HG02973 (cell line): Measurements from ENCODE around the gene KCTD20.

ENCODE experiments used
- ATAC-seq: cut with Tn5 transposase; IDR thresholded peaks from one replicate; pipeline ENCODE4 v1.9.1; 2021; ENCODE audit warnings: moderate library complexity; ENCODE audit not compliant: unreplicated experiment

The KCTD20 gene

DNA sequence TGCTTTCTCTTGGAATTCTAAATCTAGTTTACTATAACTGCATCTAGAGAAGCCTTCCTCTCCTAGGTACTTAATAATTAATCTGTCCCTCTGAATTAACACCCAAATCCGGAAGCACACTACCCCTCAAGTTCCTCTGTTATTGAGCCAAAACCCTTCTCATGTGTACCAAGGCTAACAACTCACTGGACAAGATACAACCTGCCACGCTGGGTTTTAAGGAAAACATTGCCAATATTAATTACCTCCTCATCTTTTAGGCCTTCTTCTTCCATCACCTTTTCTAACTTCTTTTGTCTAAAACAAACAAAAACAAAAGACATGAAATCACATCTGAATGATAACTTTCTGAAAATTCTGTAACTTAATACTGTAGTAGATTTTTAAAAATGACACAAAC lies 82.5 kb downstream of the KCTD20 start:
- no peak for ATAC-seq

DNA sequence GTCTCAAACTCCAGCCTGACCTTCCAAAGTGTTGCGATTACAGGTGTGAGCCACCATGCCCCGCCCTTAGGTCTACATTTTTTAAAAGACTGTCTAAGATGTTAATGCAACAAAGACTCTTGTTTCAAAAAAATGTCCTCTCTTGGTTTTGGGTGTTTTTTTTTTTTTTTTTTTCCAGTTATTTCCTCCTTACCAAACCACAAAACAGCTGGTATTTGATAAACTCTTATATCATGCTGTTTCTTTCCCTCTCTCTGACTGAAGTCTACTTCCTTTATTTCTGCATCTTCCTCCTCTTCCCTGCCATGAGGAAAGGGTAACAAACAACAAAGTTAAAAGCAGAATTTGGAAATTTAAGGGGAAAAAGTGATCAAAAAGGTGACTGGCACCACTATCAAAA lies 83.3 kb downstream of the KCTD20 start:
- no peak for ATAC-seq

DNA sequence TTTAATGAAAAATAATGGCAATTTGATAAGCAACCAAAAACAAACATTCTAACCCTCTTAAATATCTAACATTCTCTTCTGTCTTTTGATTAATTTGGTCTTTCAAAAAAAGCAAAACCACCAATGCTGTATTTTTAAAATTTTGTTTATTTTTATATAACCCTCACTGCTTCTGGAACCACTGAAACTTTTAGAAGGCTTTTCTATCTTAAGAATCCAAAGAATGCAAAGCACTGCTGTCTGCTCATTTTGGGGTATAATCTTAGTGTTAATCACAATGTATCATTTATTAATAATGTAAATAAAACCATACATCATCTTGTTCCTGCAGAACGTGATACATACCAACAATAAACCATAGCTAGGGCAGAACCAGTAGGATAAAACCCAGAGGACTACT lies 90.5 kb downstream of the KCTD20 start:
- ATAC-seq, result no peak

DNA sequence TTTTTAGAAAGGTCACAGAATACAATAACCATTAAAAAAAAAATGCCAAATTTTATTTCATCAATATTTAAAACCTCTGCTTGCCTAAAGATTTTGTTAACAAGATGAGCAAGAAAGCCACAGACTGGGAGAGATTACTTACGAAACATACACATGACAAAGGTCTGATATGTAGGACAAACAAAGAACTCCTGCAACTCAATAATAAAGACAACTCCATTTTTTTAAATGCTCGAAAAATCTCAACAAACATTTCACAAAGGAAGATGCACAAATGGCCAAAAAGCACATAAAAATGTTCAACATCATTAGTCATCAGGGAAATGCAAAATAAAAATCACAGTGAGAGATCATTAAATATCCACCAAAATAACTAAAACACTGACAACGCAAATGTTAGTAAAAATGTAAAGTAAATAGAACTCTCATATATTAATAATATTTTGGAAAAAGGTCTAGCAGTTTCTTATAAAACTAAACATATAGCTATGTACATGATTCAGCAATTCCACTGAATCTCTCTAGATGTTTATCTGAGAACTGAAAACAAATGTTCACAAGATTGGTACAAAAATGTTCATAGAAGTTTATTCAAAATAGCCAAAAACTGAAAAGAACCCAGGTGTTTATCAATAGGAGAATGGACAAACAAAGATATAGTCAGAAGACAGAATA lies 94.2 kb downstream of the KCTD20 start:
- ATAC-seq, result no peak

DNA sequence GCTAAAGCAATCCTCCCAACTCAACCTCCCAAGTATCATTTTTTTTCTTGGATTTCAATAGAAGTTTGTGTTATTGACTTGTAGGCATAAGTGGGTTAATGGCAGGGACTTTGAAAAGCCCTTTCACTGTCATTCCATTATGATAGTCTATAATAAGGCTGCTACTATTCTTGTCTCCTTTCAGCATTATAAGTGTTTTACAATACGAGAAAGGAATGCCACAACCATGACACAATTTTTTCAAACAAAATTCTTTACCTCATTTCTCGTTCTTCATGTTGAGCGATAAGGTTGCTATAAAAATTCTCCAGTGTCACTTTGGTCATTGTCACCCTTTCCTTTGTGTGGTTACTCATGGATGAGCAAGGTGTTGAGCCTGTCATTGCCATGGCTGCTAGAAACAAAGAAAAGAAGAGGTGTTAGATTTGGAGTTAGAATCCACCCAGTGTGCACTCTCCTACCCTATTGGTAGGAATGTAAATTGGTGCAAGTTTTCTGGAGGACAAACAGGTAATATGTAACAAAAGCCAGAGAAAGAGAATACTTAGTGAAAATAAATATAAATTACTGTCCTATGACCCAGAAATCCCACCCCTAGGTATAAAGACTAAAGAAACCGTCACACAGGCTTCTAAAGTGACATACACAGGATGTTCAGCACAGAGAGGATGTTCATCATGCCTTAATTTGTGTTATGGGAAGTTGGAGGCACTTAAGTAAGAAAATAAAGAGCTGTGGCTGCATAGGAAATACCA lies 97.2 kb downstream of the KCTD20 start:
- no peak for ATAC-seq
